Activated CD4-positive, CD25-positive, alpha-beta regulatory T cell treated with anti-CD3 and anti-CD28 coated beads, Interleukin-2, amount 50 U/mL, for 16 hours (primary cell): ENCODE data around the gene ZNF525.
A peak's percentile ranks its signal among the peaks of the same experiment; 100 is the strongest.
"Not testable (repeated sequence)": the region's sequence is repeated elsewhere in the genome, so short reads cannot be mapped to it uniquely, and the experiment has no call there.

Experiments
- DNase-seq: peaks from one replicate; pipeline ENCODE4 v3.0.0-alpha.2; 2020; ENCODE audit warnings: low read depth, low spot score

Gene ZNF525

DNA sequence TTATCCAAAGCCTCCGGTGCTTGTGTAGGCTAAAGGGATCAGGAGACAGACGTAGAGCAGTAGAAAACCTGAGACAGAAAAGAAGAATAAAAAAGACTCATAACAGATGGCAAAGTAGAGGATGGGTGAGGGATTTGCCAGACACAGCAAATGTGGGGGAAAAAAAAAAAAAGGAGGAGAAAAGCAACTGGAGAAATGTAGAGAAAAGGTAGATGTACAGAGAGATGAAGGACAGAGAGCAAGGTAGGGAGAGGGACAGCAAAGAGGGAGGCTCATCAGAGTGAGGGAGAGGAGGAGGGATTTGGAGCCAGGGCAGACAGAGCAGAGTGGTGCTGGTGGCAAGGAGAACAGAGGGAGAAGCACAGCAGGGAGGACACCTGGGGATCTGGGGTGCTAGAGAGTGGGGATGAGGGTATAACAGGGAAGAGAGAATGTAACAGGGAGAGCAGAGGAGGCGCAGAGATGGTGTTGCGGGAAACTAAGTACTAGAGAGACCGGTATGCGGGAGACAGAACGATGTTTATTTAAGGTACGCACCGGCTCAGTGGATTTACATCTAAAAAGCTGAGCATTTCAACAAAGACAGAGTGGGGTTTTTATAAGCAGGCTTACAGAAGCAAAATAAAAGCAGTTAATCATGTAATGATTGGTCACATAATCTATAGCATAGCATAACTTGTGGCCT lies 30.5 kb downstream of the ZNF525 start:
- not testable (repeated sequence) for DNase-seq

GRCh38 chr19:53396525-53396868 lies 31.0 kb downstream of the ZNF525 start:
- no peak for DNase-seq

GRCh38 chr19:53397918-53398317 lies 32.4 kb downstream of the ZNF525 start:
- DNase-seq = not testable (repeated sequence)

DNA sequence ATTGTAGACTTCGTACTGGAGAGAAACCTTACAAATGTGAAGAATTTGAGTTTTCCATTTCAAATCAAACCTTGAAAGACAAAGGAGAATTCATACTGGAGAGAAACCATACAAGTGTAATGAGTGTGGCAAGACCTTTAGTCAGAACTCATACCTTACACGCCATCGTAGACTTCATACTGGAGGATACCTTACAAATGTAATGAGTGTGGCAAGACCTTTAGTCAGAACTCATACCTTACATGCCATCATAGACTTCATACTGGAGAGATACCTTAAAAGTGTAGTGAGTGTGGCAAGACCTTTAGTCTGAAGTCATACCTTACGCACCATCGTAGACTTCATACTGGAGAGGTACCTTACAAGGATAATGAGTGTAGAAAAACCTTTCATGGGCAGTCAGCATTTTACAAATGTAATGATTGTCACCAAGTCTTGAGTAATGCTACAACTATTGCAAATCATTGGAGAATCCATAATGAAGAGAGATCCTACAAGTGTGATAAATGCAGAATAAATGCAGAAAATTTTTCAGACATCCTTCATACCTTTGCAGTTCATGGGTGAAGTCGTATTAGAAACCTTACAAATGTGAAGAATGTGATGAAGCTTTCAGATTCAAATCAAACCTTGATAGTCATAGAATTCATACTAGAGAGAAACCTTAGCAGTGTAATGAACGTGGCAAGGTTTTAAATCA lies 44.1 kb downstream of the ZNF525 start:
- DNase-seq = no peak

DNA sequence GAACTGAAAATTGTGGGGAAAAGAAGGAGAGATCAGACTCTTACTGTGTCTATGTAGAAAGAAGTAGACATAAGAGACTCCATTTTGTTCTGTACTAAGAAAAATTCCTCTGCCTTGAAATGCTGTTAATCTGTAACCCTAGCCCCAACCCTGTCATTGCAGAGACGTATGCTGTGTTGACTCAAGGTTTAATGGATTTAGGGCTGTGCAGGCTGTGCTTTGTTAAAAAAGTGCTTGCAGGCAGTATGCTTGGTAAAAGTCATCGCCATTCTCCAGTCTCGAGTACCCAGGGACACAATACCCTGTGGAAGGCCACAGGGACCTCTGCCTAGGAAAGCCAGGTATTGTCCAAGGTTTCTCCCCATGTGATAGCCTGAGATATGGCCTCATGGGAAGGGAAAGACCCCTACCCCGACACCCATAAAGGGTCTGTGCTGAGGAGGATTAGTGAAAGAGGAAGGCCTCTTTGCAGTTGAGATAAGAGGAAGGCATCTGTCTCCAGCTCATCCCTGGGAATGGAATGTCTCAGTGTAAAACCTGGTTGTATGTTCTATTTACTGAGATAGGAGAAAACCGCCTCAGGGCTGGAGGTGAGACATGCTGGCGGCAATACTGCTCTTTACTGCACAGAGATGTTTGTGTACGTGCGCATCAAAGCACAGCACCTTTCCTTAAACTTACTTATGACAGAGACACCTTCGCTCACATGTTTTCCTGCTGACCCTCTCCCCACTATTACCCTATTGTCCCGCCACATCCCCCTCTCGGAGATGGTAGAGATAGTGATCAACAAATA lies 55.2 kb downstream of the ZNF525 start:
- not testable (repeated sequence) for DNase-seq

- DNase-seq = no peak
Measured at GRCh38 chr19:53422551-53422950, 57.0 kb downstream of the ZNF525 start.

DNA sequence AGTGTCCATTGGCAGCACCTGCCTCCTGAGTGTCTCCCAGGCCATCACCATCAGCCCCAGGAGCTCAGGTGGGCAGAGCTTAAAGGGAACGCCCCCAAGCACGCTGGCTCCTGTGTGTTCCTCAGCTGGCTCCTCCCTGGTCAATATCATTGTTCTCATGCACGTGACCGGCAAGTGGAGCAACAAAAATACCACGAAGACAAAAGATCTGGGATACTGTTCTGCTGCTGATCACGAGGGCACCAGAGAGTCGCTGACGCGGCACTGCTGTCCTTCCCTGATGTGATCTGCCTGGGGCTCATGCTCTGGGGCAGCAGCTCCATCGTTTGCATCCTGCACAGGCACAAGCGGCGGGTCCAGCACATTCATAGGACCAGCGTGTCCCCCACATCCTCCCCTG lies 57.6 kb downstream of the ZNF525 start:
- not testable (repeated sequence) for DNase-seq

DNA sequence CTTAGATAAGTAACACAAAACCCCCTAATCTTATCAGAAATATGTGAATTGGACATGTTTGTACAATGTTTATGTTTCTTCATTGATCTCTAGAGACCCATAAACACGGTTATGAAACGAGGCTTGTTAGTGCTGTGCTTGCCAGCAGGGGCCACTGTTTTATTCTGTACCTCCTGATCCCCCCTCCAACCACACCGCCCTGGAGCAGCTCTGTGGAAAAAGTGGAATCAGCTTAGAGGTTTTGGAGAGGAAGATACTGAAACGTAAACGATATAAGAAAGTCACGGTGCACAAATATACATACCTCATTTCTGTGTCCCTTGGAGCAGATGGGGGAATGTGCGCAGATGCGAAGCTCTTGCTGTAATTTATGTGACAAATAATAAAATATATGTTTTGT lies 58.2 kb downstream of the ZNF525 start:
- DNase-seq = not testable (repeated sequence)

GRCh38 chr19:53424968-53425597 lies 59.6 kb downstream of the ZNF525 start:
- peak; percentile 28 for DNase-seq

DNA sequence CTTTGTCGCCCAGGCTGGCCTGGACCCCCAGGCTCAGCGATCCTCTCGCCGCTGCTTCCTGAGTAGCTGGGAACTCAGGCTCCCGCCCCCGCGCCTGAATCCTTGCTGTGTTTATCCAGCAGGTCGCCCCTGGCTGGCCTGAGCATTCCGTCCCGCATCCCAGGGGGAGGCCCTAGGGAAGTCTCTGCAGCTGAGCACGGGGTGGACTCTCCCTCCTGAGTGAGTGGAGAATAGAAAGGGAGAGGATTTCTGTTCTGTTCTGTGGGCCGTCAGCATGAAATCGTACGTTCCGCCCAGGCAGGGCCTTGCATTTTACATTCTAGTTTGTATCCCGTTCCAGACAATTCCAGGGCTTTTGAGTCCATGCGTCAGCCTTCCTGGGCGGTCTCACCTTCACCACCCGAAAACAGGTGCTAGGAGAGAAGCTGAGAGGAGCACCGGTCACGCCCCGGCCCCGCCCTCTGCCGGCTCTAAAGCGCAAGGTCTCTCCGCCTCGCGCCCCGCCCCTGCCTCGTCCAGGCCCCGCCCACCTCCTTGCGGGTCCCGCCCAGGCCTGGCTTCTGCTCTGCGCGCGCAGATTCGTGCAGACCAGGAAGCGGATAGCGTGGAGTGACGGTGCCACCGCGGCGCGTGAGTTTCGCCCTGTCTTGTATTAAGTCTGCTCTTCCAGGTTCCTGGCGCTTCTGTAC lies 66.0 kb downstream of the ZNF525 start, which contains the start of gene ZNF761:
TSS of gene ZNF761 (plus strand) at position 586 of the 689 bp plus-strand sequence. CDS start 15,285 bp downstream, outside the sequence.
- DNase-seq = peak; percentile 92

DNA sequence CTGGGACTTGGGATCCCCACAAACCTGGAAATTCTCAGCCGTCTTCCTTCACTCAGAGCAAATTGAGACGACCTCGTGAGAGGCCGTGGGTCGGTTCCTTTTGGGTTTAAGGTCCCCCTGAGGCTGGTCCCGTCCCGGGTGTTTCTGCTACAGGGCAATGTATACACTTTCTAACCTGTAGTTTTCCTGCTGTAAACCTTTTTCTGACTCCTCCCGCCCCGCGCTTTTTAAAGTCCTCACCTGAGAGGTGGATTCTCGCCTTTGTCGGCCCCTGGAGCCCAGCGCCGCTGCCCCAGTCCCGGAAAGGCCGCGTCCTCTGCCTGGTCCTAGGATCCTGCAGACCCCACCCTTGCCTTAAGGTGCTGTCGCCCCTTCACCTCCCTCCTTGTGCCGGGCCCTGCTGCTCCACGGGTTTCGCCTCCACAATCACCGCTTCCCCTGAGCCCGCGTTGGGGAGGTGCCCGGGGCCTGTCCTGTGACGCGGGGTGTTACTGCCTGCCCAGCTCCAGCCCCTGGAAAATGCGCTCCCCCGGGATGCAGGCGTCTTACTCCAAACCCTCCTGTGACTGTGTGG lies 66.7 kb downstream of the ZNF525 start:
- no peak for DNase-seq
